DMS79 treated with DMSO at 0.1 percent for 48 hours (cell line): ENCODE measurements around the gene PDC.

ENCODE experiments used
- DNase-seq: peaks from one replicate; lab custom pipeline; 2025; lab: John Stamatoyannopoulos, UW

The PDC gene

DNA sequence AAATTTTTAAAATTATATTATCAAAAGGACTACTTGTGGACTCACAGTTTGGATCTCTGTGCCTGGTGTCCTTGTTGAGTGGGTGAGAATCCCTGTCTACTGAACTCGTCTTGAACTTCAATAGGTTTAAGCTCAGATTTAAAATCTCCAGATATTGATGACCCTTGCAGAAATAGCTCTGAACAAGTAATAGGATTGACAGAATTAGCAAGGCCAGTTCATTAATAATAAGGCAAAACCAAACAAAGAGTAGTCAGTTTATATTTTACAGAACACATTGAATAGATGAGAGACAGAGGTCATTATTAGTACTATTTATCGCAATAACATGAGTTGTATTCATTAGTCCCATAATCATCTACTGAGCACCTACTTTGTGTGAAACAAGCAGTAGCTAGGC, at the start of gene PDC:
TSS of gene PDC (minus strand) at position 101 of the 400 bp plus-strand sequence. CDS start 11,655 bp downstream, outside the sequence.
- no peak for DNase-seq

DNA sequence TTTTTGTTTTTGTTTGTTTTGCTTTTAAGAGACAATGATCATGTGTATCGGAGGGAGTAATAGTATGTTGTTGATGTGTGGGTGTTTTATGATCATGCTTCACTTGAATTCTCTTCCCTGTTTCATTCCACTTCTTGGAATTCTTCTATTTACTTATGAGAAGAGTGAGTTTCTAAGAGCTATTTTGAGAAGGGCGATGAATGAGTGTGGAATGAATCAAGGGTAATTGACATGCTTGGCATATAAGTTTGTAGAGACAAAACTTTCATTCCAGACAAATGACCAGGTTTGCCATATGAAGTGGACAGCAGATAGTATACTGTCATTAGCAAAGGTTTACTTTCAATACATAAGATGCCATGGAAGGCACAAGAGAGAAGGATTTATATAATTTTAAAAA, 42.3 kb upstream of the PDC start:
- DNase-seq, result no peak

DNA sequence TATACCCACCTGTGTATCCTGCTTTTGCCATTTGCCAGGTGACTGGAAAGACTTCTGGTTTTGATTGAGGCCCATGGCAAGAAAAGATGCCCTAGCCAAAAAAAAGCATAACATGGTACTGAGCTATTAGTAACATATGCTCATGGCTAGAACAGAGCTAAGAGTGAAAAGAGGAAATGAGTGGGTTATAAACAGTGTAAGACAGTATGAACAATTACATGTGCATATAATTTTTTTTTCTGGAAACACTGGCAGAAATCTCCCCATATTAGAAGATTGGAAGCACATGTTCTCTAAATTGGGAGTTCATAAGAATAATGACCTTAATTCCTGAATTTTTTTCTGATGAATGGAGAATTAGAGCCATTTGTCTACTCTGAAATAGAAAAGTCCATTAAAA, 41.2 kb upstream of the PDC start:
- no peak for DNase-seq

- no peak for DNase-seq
Measured at GRCh38 chr1:186500804-186501203, 39.9 kb upstream of the PDC start.

- no peak for DNase-seq
Measured at GRCh38 chr1:186499571-186499970, 38.7 kb upstream of the PDC start.

DNA sequence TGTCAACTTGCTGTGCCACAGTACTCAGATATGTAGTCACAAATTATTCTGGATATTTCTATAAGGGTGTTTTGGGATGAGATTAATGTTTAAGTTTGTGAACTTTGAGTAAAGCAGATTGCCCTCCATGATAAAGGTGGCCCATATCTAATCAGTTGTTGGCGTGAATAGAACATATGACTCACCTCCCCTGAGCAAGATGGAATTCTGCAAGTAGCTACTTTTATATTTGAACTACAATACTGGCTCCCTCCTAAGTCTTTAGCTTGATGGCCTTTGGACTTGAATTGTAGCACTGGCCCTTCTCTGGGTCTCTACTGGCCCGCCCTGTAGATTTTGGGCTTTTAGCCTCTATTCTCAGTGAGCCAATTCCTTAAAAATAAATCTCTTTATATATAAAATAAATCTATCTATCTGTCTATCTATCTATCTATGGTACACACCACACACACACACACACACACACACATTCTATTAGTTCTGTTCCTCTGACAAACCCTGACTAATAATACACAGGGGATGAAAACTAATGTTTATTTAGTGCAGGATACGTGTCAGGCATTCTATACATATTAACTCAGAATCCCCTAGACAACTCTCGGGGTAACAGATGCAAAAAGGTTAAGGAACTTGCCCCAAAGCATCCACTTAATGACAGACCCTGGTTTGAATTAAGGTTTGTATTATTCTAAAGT, 37.9 kb upstream of the PDC start:
- no peak for DNase-seq

DNA sequence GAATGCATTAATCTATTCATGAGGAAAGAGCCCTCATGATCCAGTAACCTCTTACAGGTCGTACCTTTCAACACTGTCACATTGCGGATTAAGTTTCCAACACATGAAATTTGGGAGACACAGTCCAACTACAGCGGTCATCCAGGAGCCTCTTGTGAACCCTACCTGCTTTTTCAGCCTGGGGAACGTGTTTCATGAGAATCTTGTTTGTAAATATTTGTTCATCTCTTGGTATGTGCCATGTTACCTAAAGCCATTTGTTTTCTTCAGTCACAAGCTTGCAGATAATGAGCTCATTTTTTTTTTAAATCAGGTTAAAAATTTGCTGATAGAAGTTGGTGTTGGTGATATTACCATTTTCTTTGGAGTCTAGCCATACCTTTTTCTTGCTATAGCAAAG, 37.2 kb upstream of the PDC start:
- no peak for DNase-seq

GRCh38 chr1:186497651-186498050, 36.7 kb upstream of the PDC start:
- DNase-seq, result no peak

DNA sequence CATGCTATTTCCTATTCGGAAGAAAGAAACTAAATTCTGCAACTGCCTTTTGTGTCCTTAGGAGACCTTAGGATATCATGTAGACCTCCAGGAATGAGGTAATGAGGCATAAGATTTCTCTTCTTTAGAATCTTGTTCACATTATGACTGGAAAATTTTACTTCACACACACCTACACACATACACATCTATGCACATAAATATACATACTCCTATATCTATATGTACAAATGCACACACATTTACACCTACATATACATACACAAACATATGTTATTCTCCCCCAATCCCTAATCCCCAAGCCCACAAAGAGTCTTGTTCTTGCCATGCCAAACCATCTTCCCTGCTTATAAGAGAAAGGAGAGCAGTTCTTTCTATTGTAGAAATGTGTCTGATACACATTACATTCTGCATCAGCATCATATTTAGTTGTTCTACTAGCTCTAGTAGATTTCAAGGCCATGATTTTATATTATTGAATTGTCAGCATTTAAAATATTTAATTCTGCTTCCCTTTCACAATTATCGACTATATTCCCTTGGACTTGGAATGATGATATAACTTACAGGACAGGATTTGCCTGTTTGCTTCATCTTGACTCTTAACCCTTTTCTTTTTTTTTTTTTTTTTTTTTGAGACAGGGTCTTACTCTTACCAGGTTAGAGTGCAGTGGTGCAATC, 35.4 kb upstream of the PDC start:
- no peak for DNase-seq

GRCh38 chr1:186494832-186495271, 33.9 kb upstream of the PDC start:
- no peak for DNase-seq

DNA sequence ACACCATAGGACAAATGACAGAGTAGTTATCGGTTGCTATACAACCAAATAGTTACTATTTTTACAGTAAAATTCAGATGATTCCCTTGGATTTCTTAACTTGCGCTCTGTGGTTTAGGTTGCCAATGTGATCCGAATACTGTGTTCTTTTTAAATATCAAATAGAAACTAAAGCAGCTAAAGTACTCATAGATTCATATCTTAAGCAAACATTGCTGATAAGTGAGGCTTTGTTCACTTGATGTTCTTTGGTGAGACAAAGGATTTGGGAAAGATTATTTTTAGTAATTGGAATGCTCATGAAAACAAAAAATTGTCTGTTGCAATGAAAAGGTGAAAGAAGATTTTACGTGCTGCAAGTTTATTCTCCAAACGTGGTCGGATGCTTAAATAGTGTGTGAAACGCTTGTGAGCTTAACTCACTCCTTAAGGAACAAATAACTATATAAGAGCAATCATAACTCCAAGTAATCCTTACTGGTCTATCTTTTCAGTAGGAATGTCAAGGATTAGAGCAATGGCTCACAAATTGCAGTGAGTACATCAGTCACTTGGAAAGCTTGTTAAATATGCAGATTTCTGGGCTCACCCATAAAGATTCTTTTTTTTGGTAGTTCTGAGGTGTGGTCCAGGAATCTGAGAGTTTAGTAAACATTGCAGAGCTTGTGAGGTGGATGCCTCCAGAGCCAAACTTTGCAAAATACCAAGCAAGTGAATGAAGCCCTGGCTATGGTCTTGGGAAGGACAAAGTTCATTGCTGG, 31.8 kb upstream of the PDC start:
- no peak for DNase-seq

DNA sequence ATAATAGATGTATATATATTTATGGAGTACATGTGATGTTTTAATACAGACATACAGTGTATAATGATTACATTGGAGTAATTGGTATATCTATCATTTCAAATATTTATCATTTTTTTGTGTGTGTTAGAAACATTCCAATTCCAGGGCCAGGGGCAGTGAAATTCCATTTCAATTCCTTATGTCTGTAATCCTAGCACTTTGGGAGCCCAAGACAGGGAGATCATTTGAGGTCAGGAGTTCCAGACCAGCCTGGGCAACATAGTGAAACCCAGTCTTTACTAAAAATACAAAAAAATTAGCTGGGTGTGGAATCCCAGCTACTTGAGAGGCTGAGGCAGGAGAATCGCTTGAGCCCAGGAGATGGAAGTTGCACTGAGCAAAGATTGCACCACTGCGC, 30.4 kb upstream of the PDC start:
- no peak for DNase-seq

DNA sequence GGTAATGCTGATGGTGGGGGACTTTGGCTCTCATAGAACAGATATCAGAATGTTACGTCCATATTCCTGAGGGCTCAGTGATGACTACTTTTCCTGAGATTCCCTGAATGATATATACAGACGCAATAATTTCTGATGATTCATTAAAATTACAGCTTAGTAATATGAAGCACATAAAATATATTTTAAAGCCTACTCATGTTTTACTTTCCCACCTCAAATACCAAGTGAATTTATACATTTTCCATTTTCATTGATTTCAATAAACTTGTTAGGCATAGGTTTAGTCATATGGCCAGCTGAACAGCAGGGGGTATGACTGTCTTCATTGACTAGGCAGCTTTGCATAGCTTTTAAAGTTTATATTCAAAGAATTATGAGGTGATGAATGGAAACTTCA, 26.2 kb upstream of the PDC start:
- DNase-seq, result no peak

DNA sequence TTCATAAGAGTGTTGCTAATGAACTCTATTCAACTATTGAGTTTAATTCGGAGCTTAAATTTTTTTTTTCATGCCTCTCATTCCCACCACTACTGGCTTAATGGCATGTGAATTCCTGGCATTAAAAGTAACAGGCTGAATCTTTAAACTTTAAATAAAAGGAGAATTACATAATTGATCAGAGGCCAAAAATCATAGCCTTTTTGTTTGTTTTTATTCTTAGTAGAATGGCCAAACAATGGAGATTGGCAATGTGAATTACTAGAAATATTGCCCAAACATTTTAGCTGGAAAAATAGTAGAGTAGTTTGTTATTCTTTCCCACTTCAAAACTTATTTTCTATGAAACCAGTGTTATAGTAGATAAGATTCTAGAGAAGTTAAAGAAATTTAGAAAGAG, 25.1 kb upstream of the PDC start:
- DNase-seq, result no peak

DNA sequence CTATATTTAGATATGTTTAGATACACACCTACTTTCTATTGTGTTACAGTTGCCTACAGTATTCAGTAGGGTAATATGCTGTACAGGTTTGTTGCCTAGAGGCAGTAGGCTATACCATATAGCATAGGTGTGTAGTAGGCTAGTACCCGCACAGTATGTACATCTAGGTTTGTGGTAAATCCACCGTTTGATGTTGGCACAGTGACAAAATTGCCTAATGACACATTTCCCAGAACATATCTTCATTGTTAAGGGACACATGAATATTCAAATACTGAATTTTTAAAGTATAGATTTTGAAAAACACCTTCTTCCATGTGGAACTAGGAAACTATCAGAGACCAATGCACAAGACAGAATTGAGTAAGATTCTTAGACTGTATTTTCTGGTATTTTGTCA, 22.6 kb upstream of the PDC start:
- no peak for DNase-seq

GRCh38 chr1:186482661-186483255, 21.8 kb upstream of the PDC start:
- DNase-seq, result peak; percentile 5

GRCh38 chr1:186481303-186481888, 20.5 kb upstream of the PDC start:
- no peak for DNase-seq

GRCh38 chr1:186479162-186479561, 18.2 kb upstream of the PDC start:
- DNase-seq, result no peak

DNA sequence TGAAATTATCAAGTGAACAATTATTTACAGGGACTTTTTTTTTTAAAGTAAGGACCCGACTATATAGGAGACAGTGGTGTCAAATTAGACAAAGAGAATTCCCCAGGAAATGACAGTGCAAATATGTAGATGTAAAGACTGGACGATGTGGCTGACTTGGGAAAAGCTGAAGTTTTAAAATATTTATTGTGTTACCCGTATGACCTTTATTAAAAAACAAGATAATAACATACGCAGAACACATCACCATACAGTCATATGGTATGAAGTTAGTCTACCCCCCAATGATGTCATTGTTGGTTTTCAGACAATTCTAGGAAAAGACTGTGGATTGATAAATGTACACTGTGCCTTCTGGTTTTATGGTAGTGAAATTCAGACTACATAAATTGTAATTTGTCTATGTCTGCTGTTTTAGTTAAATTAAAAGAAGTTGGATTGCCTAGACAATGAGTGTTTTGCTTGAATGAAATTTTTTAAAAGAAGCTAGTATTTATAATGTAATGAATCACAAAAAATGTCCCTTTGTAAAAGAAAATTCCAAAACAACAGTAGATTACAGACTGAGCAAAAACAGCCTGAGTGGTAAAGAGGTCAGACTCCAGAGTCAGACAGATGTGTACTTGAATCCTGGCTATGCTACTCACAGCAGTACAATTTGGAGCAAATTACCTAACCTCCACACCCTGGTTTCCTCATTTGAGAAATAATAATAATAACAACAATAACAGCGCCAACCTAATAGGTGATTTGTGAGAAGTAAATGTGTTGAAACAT, 15.5 kb upstream of the PDC start:
- DNase-seq, result no peak

DNA sequence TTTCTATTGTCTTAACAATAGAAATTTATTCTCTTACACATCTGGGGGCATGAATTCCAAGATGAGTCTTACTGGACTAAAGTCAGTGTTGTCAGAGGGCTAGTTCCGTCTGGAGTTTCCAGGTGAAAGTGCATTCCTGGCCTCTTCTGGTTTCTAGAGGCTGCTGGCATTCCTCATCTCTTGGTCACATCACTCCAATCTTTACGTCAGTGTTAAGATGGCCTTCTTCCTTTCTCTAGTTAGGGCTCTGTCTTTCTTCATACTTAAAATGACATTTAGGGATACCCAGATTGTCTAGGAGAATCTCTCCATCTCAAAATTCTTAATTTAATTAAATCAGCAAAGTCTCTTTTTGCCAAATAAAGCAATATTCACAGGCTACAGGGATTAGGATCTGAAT, 13.3 kb upstream of the PDC start:
- DNase-seq, result no peak

- DNase-seq, result no peak
Measured at GRCh38 chr1:186473047-186473446, 12.1 kb upstream of the PDC start.

DNA sequence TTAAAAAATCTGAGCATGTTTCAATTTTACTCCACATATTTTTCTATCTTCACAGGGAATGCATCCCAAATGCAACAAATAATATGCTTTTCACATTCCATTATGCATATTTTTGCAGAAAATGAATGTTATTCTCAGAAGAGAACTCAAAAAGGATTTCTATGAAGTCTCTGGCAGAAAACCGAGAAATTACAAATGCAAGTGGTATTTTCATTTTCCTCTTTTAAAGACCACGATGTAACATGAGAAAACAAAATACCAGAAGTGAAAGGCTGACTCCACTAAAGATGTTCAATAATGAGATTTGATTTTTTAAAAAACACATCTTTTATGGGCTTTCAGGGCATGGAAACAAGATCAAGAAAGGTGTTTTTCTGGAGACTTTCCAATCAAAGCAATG, 5.0 kb upstream of the PDC start:
- no peak for DNase-seq
